A549 (cell line): Measurements from ENCODE around the gene PIGU.

Source experiments
- POLR2A ChIP-seq: IDR thresholded peaks from 2 replicates; pipeline ENCODE4 v1.6.1; 2012; ENCODE audit warnings: mild to moderate bottlenecking, low read length
- RAD21 ChIP-seq, 2 experiments: fragments of >200 bp in 1 of 2; sonication (Bioruptor Twin) in 1 of 2; formaldehyde crosslinking in 1 of 2; IDR thresholded peaks in 1 of 2; conservative IDR thresholded peaks in 1 of 2; 2 replicates in 1 of 2; 3 replicates in 1 of 2; pipeline ENCODE4 v1.6.1; 2012 to 2018; ENCODE audit warnings: inconsistent platforms in 1 of 2

DNA sequence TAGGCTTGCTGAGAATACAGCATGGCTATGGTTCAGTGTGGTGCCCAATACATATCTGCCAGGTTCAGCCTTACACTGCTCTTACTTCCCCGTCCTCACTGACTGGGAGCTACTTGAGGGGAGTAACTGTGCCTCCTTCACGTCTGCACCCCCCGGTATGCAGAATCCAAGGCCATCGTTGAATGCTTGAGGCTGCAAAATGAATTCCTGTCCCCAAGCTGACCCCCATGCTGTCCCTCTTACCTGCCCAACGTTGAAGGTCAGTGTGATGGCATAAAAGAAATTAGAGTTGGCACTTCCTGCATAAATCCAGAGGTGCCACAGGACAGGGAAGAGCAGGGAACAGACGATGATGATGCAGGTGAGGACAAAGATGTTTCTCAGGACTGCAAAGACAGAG is 102.0 kb downstream of the PIGU start:
- TF ChIP-seq RAD21 (conservative IDR thresholded peaks at IDR 0.05 in 1 of 2, IDR thresholded peaks at IDR 0.05 in 1 of 2): no peak
- TF ChIP-seq POLR2A: no peak
